ENCODE measurements around the gene LPIN2.

- TF ChIP-seq CTCF (IDR thresholded peaks at IDR 0.05; ENCODE audit: insufficient read depth, low read length, poor library complexity, severe bottlenecking) (no peak), EZH2phosphoT487 (conservative IDR thresholded peaks at IDR 0.05; ENCODE audit: low read length) (no peak)
These were observed 1.7 kb upstream of the LPIN2 start for GRCh38 chr18:3014503-3015203.

Measured in SU-DHL-6 (cell line).